Transverse colon (tissue), 4 donors: ENCODE results near the gene PCBP2. TPM values are rescaled to one million over a fixed set of nuclear protein-coding genes. Genes with fewer than 3 reads are reported as not detected.

Source experiments
- DNase-seq: peaks from one replicate; pipeline ENCODE4 v3.0.0-alpha.2; 2019
- H3K27ac ChIP-seq, 4 donors: fragments of 200-600 bp; sonication (generic); 2 replicates each; pipeline ENCODE4 v1.5.1; 2016 to 2018; ENCODE audit warnings: inconsistent platforms in 4 of 4
- H3K27me3 ChIP-seq: fragments of 200-600 bp; sonication (generic); 2 replicates; pipeline ENCODE4 v1.5.1; 2017; ENCODE audit warnings: inconsistent platforms
- H3K36me3 ChIP-seq, 4 donors: fragments of 200-600 bp; sonication (generic); 2 replicates each; pipeline ENCODE4 v1.5.1; 2017 to 2019; ENCODE audit warnings: inconsistent platforms in 4 of 4
- H3K4me1 ChIP-seq, 4 donors: fragments of 200-600 bp; sonication (generic); 2 replicates each; pipeline ENCODE4 v1.5.1; 2017 to 2020; ENCODE audit warnings: inconsistent platforms in 4 of 4
- H3K4me3 ChIP-seq, 4 donors: fragments of 200-600 bp; sonication (generic); 1 replicate in 1 of 4; 2 replicates in 3 of 4; pipeline versions ENCODE4 v1.5.1 to v1.6.1; 2017 to 2019; ENCODE audit warnings: inconsistent platforms in 4 of 4
- H3K9me3 ChIP-seq, 2 donors: fragments of 200-600 bp; sonication (generic); 2 replicates each; pipeline ENCODE4 v1.5.1; 2017 to 2019; ENCODE audit warnings: inconsistent platforms in 2 of 2
- CTCF ChIP-seq, 5 experiments: fragments of 200-600 bp in 3 of 5; fragments of 450-650 bp in 2 of 5; sonication (generic) in 3 of 5; IDR thresholded peaks; 1 replicate in 2 of 5; 2 replicates in 3 of 5; pipeline ENCODE4 v1.5.1; 2016 to 2017; ENCODE audit warnings: antibody characterized with exemption in 5 of 5, inconsistent platforms in 3 of 5, mild to moderate bottlenecking in 2 of 5, moderate library complexity in 1 of 5
- EP300 ChIP-seq: sonication (generic); formaldehyde crosslinking; IDR thresholded peaks from one replicate; pipeline ENCODE4 v1.6.1; 2017; ENCODE audit warnings: antibody characterized with exemption, low read depth
- POLR2A ChIP-seq: fragments of 450-650 bp; IDR thresholded peaks from one replicate; pipeline ENCODE4 v1.6.1; 2016; ENCODE audit warnings: antibody characterized with exemption, mild to moderate bottlenecking, moderate library complexity
- POLR2AphosphoS5 ChIP-seq, 3 donors: sonication (generic); formaldehyde crosslinking; IDR thresholded peaks; one replicate each; pipeline ENCODE4 v1.6.1; 2016; ENCODE audit warnings: antibody characterized with exemption in 3 of 3
- WGBS, 2 donors: methylation state at CpG; one replicate each; pipeline ENCODE4 v1.1.5; 2018; ENCODE audit warnings: low coverage in 1 of 2; 5-methylcytosine and 5-hydroxymethylcytosine counted together
- in situ Hi-C, 4 donors: fragments of 200-750 bp; cut with MboI; loops; one replicate each; pipeline versions ENCODE4 v1.15.0 to v1.15.1; 2017; ENCODE audit warnings: low sequenced_read_pairs in 3 of 4, low pct_ligation_motif_present in 1 of 4, low pct_unique_long_range_greater_than_20kb in 1 of 4
- intact Hi-C: fragments of 100-400 bp; cut with DNase I; formaldehyde crosslinking; loops from one replicate; pipeline ENCODE4 v1.15.1; 2023; ENCODE audit warnings: low total_unique reads
- total RNA-seq, 4 donors: library from RNA; depleted of rRNA; stranded (reverse); fragments of >200 nt; gene quantifications; one replicate each; pipeline ENCODE4 v1.1.0, GENCODE V29; 2016

PCBP2 gene
- total RNA-seq, 4 donors from 2014 or later, result 340 to 492 (median 432) TPM

GRCh38 chr12:53499266-53500141 is 47.6 kb downstream of the PCBP2 start, which contains the start of gene MAP3K12:
TSS of gene MAP3K12 (minus strand) at chr12:53499458. CDS start at chr12:53487391, 12,067 bp downstream.
- Histone ChIP-seq H3K27me3 (no peaks in the 10 kb centered on the region), H3K4me1 (peaks cover 13 to 50% (median 35%) of the 10 kb centered on the region in 4 donors), H3K27ac (peak within 1 kb of the TSS; percentile 90 to 99 (median 98)), H3K36me3 (no peaks in the 10 kb centered on the region), H3K4me3 (peak within 1 kb of the TSS; percentile 39 to 67 (median 58)), H3K9me3 (no peaks in the 10 kb centered on the region)
- in situ Hi-C loops (loop anchor here in 1 of 4 donors (10.0 kb wide), 1 partner anchor 155 kb away; no protein-coding TSS in a partner anchor), intact Hi-C loops (loop anchor here (2.0 to 10.0 kb wide), 2 partner anchors 49 to 155 kb away; no protein-coding TSS in a partner anchor)
- 2 to 8% methylated on average over 4 to 45 of the region's 51 CpGs for WGBS, 2 donors
- TF ChIP-seq EP300 (no peak), CTCF (IDR thresholded peaks at IDR 0.05) (no peak), POLR2AphosphoS5 (IDR thresholded peaks at IDR 0.05) (peak in 1 of 3 donors; percentile 34)
- DNase-seq, result peak; percentile 68

- DNase-seq, result peak; percentile 66
- in situ Hi-C loops, result loop anchor here in 1 of 4 donors (10.0 kb wide), 1 partner anchor 155 kb away; no protein-coding TSS in a partner anchor
- intact Hi-C loops, result loop anchor here (2.0 to 10.0 kb wide), 2 partner anchors 49 to 155 kb away; no protein-coding TSS in a partner anchor
Observed at GRCh38 chr12:53500142-53500775, 48.4 kb downstream of the PCBP2 start.

GRCh38 chr12:53500776-53501614 is 49.1 kb downstream of the PCBP2 start, which contains the start of gene TARBP2:
TSS of gene TARBP2 (plus strand) at chr12:53501283. CDS start at chr12:53501409, 126 bp downstream.
- peak; percentile 99 for DNase-seq
- H3K36me3 ChIP-seq, result no peaks in the 10 kb centered on the region
- no peaks in the 10 kb centered on the region for H3K9me3 ChIP-seq
- in situ Hi-C loops, result loop anchor here in 1 of 4 donors (10.0 kb wide), 1 partner anchor 156 kb away; no protein-coding TSS in a partner anchor
- peak within 1 kb of the TSS; percentile 90 to 99 (median 98) for H3K27ac ChIP-seq
- intact Hi-C loops, result loop anchor here (2.0 to 10.0 kb wide), 2 partner anchors 50 to 156 kb away; no protein-coding TSS in a partner anchor
- 1% methylated on average over 72 of the region's 74 CpGs; no CpG with 5 or more reads in 1 of the 2 donors for WGBS, 2 donors
- TF ChIP-seq EP300 (no peak), POLR2A (peak; percentile 63), CTCF (IDR thresholded peaks at IDR 0.05) (peak in 1 of 5 experiments; percentile 33), POLR2AphosphoS5 (IDR thresholded peaks at IDR 0.05) (peak; percentile 38 to 69 (median 55))
- H3K4me3 ChIP-seq, result peak within 1 kb of the TSS; percentile 53 to 78 (median 64)
- peaks cover 13 to 45% (median 31%) of the 10 kb centered on the region in 4 donors for H3K4me1 ChIP-seq
- no peaks in the 10 kb centered on the region for H3K27me3 ChIP-seq

More at GRCh38 chr12:53500142-53500775, 48.4 kb downstream of the PCBP2 start:
- TF ChIP-seq EP300 (no peak), CTCF (IDR thresholded peaks at IDR 0.05) (no peak), POLR2AphosphoS5 (IDR thresholded peaks at IDR 0.05) (peak; percentile 97 to 98 (median 97)), POLR2A (peak; percentile 98)
- peak overlapping the region; percentile 90 to 99 (median 98) for H3K27ac ChIP-seq
- H3K36me3 ChIP-seq, result no peaks in the 10 kb centered on the region
- H3K9me3 ChIP-seq, result no peaks in the 10 kb centered on the region
- WGBS, 2 donors, result 0 to 3% methylated on average over 2 to 17 of the region's 17 CpGs
- no peaks in the 10 kb centered on the region for H3K27me3 ChIP-seq
- peak overlapping the region; percentile 39 to 67 (median 58) for H3K4me3 ChIP-seq
- H3K4me1 ChIP-seq, result peaks cover 13 to 50% (median 35%) of the 10 kb centered on the region in 4 donors
